HCT116 (cell line): ENCODE measurements around the gene PRKCZ. TPM values are rescaled to one million over a fixed set of nuclear protein-coding genes. Genes with fewer than 3 reads are reported as not detected.

Source experiments
- ATAC-seq: fragments of 200-7000 bp; cut with Tn5 transposase; 2 replicates; pipeline ENCODE4 v1.9.1; 2020; ENCODE audit warnings: mild to moderate bottlenecking, moderate library complexity
- BruUV-seq: library from RNA; stranded (reverse); fragments of 400-500 nt; replicated peaks from 2 replicates; lab custom pipeline; 2021; lab: Mats Ljungman, UMichigan
- CTCF ChIA-PET: fragments of 300-600 bp; sonication (Branson Sonifier 250); formaldehyde crosslinking; loops from one replicate; lab custom pipeline; 2021; ENCODE audit warnings: antibody characterized with exemption; lab: Charles Lee
- POLR2A ChIA-PET: fragments of 300-600, 350-600 bp; sonication (Branson Sonifier 250); formaldehyde crosslinking; loops from one replicate; lab custom pipeline; 2021; ENCODE audit warnings: antibody characterized with exemption; lab: Charles Lee
- RAD21 ChIA-PET, 2 experiments: fragments of 300-600 bp; sonication (Branson Sonifier 250); formaldehyde crosslinking; loops; one replicate each; lab custom pipeline; 2023; ENCODE audit warnings: low total read pairs in 2 of 2; ENCODE audit not compliant: uncharacterized antibody in 2 of 2, unreplicated experiment in 2 of 2, low non-redundant PET in 1 of 2; lab: Charles Lee
- DNase-seq: peaks from one replicate; pipeline ENCODE4 v3.0.0-alpha.2; 2010; ENCODE audit warnings: low read depth, low spot score
- H2AFZ ChIP-seq: fragments of 200-600 bp; shearing (Covaris generic), sonication (generic); 2 replicates; pipeline ENCODE4 v1.6.1; 2017; ENCODE audit warnings: low read depth, mixed run types, mixed read lengths, antibody characterized with exemption, low read length; ENCODE audit not compliant: poor library complexity, severe bottlenecking
- H3K27ac ChIP-seq: 2 replicates; pipeline ENCODE4 v1.5.1; 2012; ENCODE audit warnings: low read depth, low read length
- H3K27me3 ChIP-seq: fragments of 200-600 bp; sonication (generic); 2 replicates; pipeline ENCODE4 v1.6.1; 2016; ENCODE audit warnings: mixed run types, low read length, mixed read lengths; ENCODE audit not compliant: insufficient read depth
- H3K36me3 ChIP-seq, 2 experiments: fragments of 200-500 bp in 1 of 2; fragments of 200-600 bp in 1 of 2; sonication (Bioruptor generic) in 1 of 2; sonication (generic) in 1 of 2; 2 replicates each; pipeline versions ENCODE4 v1.5.1 to v1.6.1; 2014 to 2016; ENCODE audit warnings: low read length in 2 of 2, inconsistent platforms in 1 of 2, mixed read lengths in 1 of 2, mixed run types in 1 of 2; ENCODE audit not compliant: insufficient read depth in 2 of 2, control insufficient read depth in 1 of 2
- H3K4me1 ChIP-seq, 2 experiments: fragments of 200-600 bp in 1 of 2; sonication (generic) in 1 of 2; 2 replicates each; pipeline versions ENCODE4 v1.5.1 to v1.6.1; 2012 to 2017; ENCODE audit warnings: low read length in 2 of 2, inconsistent platforms in 1 of 2, mild to moderate bottlenecking in 1 of 2, mixed read lengths in 1 of 2, mixed run types in 1 of 2, moderate library complexity in 1 of 2; ENCODE audit not compliant: insufficient read depth in 2 of 2, control insufficient read depth in 1 of 2
- H3K4me2 ChIP-seq: fragments of 200-600 bp; sonication (generic); 2 replicates; pipeline ENCODE4 v1.6.1; 2017; ENCODE audit warnings: mixed run types, low read length, mixed read lengths
- H3K4me3 ChIP-seq, 2 experiments: fragments of 200-600 bp in 1 of 2; sonication (generic) in 1 of 2; replicated peaks in 1 of 2; 2 replicates each; pipeline ENCODE4 v1.5.1; 2011 to 2016; ENCODE audit warnings: low read length in 2 of 2, control low read depth in 1 of 2, low read depth in 1 of 2, mild to moderate bottlenecking in 1 of 2, mixed read lengths in 1 of 2, mixed run types in 1 of 2
- H3K79me2 ChIP-seq: fragments of 200-600 bp; sonication (generic); 2 replicates; pipeline ENCODE4 v1.6.1; 2017; ENCODE audit warnings: mild to moderate bottlenecking, mixed run types, low read length, moderate library complexity, mixed read lengths; ENCODE audit not compliant: insufficient read depth
- H3K9ac ChIP-seq: fragments of 200-600 bp; sonication (generic); 2 replicates; pipeline ENCODE4 v1.6.1; 2016; ENCODE audit warnings: low read length, mixed read lengths
- H3K9me2 ChIP-seq: fragments of 200-600 bp; sonication (generic), shearing (Covaris generic); 2 replicates; pipeline ENCODE4 v1.6.1; 2017; ENCODE audit warnings: mixed run types, mild to moderate bottlenecking, moderate library complexity; ENCODE audit not compliant: insufficient read depth
- H3K9me3 ChIP-seq, 2 experiments: fragments of 200-500 bp in 1 of 2; fragments of 200-600 bp in 1 of 2; sonication (Bioruptor generic) in 1 of 2; sonication (generic) in 1 of 2; 2 replicates each; pipeline ENCODE4 v1.6.1; 2014 to 2017; ENCODE audit warnings: low read length in 2 of 2, mixed read lengths in 2 of 2, inconsistent platforms in 1 of 2, low read depth in 1 of 2, mild to moderate bottlenecking in 1 of 2, mixed run types in 1 of 2, moderate library complexity in 1 of 2; ENCODE audit not compliant: control insufficient read depth in 1 of 2, insufficient read depth in 1 of 2
- H4K20me1 ChIP-seq: fragments of 200-600 bp; sonication (generic), shearing (Covaris generic); 2 replicates; pipeline ENCODE4 v1.6.1; 2017; ENCODE audit warnings: mixed run types, mild to moderate bottlenecking, moderate library complexity; ENCODE audit not compliant: insufficient read depth
- ATF3 ChIP-seq: IDR thresholded peaks from 2 replicates; pipeline ENCODE4 v1.6.1; 2012
- CBX3 ChIP-seq: IDR thresholded peaks from 2 replicates; pipeline ENCODE4 v1.6.1; 2012; ENCODE audit warnings: low read depth
- CEBPB ChIP-seq: IDR thresholded peaks from 2 replicates; pipeline ENCODE4 v1.6.1; 2012; ENCODE audit warnings: low read depth
- ELF1 ChIP-seq: IDR thresholded peaks from 2 replicates; pipeline ENCODE4 v1.6.1; 2012; ENCODE audit warnings: low read depth, borderline replicate concordance
- EZH2phosphoT487 ChIP-seq: fragments of 200-600 bp; IDR thresholded peaks from 2 replicates; pipeline ENCODE4 v1.6.1; 2018; ENCODE audit warnings: antibody characterized with exemption, borderline replicate concordance
- JUND ChIP-seq: IDR thresholded peaks from 2 replicates; pipeline ENCODE4 v1.6.1; 2012
- MAX ChIP-seq: IDR thresholded peaks from 2 replicates; pipeline ENCODE4 v1.6.1; 2012
- POLR2AphosphoS5 ChIP-seq: IDR thresholded peaks from 2 replicates; pipeline ENCODE4 v1.6.1; 2011; ENCODE audit warnings: mild to moderate bottlenecking, low read depth, low read length, moderate library complexity
- RAD21 ChIP-seq: IDR thresholded peaks from 2 replicates; pipeline ENCODE4 v1.6.1; 2012; ENCODE audit warnings: low read depth, mild to moderate bottlenecking
- REST ChIP-seq: IDR thresholded peaks from 2 replicates; pipeline ENCODE4 v1.6.1; 2012; ENCODE audit warnings: low read depth
- SRF ChIP-seq: IDR thresholded peaks from 2 replicates; pipeline ENCODE4 v1.6.1; 2012; ENCODE audit warnings: low read depth
- TCF7L2 ChIP-seq: IDR thresholded peaks from 2 replicates; pipeline ENCODE4 v1.7.0; 2011; ENCODE audit warnings: borderline replicate concordance, inconsistent platforms; ENCODE audit not compliant: insufficient read depth, insufficient read length; ENCODE audit errors: extremely low read depth
- intact Hi-C: fragments of 100-400 bp; cut with micrococcal nuclease; formaldehyde crosslinking; loops from 2 replicates; pipeline ENCODE4 v1.10.0; 2022
- total RNA-seq: library from RNA; stranded (reverse); gene quantifications from one replicate; pipeline ENCODE4 v1.2.1, GENCODE V29; 2021; ENCODE audit not compliant: unreplicated experiment

The PRKCZ gene
- total RNA-seq, 1 experiment from 2014 or later, result 46.8 TPM

GRCh38 chr1:2206813-2207487 is 156.7 kb downstream of the PRKCZ start:
- no peak for DNase-seq
- CTCF ChIA-PET, result no interaction called here
- Histone ChIP-seq H2AFZ (no peak overlapping the region), H3K36me3 (no peaks in the 10 kb centered on the region), H3K4me1 (peaks cover 22 to 38% of the 10 kb centered on the region in 2 experiments), H3K27ac (no peak overlapping the region), H3K4me2 (no peak overlapping the region), H3K27me3 (no peaks in the 10 kb centered on the region), H3K9me3 (no peaks in the 10 kb centered on the region), H4K20me1 (no peaks in the 10 kb centered on the region), H3K4me3 (no peak overlapping the region), H3K9me2 (no peaks in the 10 kb centered on the region), H3K9ac (no peak overlapping the region), H3K79me2 (no peaks in the 10 kb centered on the region)
- TF ChIP-seq ELF1 (no peak), CEBPB (no peak), JUND (no peak), ATF3 (no peak), CBX3 (no peak), RAD21 (no peak), REST (no peak), EZH2phosphoT487 (no peak), POLR2AphosphoS5 (no peak), TCF7L2 (no peak), MAX (no peak), SRF (no peak)
- ATAC-seq, result no peak
- RAD21 ChIA-PET, result no interaction called here
- BruUV-seq, result no TSS peak
- POLR2A ChIA-PET, result interaction anchor here (1.1 kb wide), 1 partner anchor 21 kb away, joined by 3 read pairs; no protein-coding TSS in a partner anchor
- intact Hi-C loops, result no loop called here
